IPS-11a (cell line): ENCODE data around the gene EEPD1.

Experiments
- H3K4me3 ChIP-seq: one replicate; pipeline ENCODE4 v1.5.1; 2013; ENCODE audit warnings: low read depth, low read length, control low read depth

EEPD1 gene

DNA sequence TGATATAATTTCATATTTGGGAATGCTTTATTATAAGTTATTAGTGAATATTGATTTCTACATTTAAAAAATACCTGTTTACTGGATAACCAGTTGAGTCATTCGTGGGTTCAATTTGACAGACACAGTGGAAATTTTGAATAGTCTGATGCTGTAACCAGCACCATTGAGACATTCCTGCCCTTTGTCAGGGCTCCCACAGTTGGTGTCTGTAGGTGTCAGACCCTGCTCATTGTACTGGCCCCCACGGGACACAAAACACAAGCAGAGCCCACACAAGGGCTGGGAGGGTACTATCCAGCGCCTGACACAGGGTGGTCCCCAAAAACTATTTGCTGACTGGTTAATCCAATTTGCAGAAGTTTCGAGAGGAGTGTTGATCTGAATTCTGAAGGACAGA lies 35.9 kb downstream of the EEPD1 start:
- H3K4me3 ChIP-seq: no peak overlapping the region

GRCh38 chr7:36190447-36191291 lies 37.6 kb downstream of the EEPD1 start:
- no peak overlapping the region for H3K4me3 ChIP-seq

GRCh38 chr7:36191292-36191920 lies 38.4 kb downstream of the EEPD1 start:
- no peak overlapping the region for H3K4me3 ChIP-seq

DNA sequence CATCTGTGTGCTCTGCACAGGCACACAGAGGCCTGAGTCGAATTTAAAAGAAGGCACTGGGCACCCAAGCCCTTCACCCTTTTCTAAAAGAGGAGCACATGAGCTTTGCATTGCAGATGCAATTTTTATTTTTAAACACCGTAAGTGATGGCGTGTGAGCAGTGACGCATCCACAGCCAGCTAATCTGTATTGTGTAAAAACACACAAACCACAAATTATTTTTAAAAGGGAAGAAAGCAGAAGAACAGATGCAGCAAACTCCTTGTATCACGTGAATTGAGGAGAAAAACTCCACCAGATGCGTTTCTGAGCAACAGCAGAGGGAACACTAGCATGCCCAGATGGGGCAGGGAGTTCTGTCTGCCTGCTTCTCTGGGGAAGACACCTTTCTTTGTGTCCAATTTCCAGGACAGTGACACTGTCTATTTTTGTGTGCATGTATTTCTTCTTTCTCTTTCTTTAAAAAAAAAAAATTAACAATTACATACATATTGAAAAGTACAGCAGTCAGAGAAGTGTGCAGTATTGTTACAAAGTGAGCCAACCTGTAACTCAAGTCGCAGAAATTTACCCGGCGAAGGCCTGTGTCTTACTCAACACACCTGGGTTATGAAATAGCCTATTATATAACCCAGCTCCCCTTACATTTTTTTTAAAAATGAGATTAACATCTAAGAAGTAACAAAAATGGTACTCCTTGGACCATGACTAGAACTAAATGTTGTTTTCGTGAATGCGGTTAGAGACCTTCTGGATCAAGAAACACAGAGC lies 39.2 kb downstream of the EEPD1 start:
- no peak overlapping the region for H3K4me3 ChIP-seq

GRCh38 chr7:36192877-36193276 lies 39.8 kb downstream of the EEPD1 start:
- H3K4me3 ChIP-seq: no peak overlapping the region

DNA sequence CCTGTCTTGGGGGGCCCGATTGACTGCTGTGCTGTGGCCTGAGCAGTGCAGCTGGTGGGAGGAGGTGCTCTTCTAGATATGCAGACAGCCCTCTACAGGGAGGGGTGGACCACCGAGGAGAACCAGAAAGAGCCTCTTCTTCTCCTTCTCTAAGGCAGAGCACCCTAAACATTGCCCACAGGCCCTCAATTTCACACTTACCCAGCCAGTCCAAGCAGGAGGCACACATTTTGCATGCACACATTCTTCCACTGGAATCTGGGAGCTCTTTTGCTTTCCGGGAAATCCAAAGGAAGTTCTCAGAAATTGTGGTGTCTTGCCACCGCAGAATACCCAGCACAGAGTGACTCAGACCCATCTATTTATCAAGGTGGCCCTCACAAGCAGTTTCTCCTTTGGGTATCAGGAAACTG lies 45.8 kb downstream of the EEPD1 start:
- H3K4me3 ChIP-seq: no peak overlapping the region

GRCh38 chr7:36199329-36199728 lies 46.3 kb downstream of the EEPD1 start:
- H3K4me3 ChIP-seq: no peak overlapping the region

DNA sequence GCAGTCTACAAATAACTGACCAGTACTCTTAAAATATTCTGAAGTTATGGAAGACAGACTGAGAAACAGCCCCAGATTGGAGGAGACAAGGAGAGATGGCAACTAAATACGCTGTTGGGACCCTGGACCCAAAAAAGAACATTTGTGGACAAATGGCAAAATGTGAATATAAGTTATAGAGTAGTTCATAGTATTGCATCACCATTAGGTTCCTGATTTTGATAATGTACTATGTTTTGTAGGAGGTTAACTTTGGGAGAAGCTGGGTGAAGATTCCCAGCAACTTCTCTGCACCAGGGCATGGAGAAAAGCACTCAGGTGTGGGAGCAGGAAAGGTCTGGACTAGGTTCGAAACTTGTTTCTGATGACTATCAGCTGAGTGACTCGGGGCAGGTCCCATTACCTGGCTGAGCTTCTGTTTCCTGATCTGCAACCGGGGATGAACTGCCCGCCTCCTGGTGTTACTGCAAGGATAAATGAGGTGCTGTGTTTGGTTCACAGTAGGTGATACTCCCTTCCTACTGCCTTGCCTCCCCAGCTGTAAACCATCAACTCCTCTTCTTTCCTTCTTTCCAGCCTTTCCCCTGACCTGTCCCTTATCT lies 48.2 kb downstream of the EEPD1 start:
- H3K4me3 ChIP-seq: no peak overlapping the region

DNA sequence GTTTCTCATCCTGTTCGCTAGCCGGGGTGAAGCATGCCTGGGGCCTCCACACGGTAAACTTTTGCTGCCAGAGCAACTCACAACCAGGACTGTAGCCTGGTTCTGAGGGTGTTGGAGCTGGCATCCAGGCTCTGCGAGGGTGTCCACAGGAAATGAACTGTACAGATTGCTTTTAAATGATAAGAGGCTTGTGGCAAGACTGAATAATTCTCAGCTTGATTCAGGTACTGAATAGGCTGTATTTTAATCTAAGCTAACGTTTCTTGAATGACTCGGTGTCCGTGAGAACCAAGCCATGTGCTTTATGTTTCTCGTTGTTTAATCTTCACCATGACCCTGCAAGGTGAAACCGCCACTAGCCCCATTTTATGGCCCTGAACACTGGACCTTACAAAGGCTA lies 49.3 kb downstream of the EEPD1 start:
- H3K4me3 ChIP-seq: no peak overlapping the region

- no peak overlapping the region for H3K4me3 ChIP-seq
These were observed 50.2 kb downstream of the EEPD1 start for GRCh38 chr7:36203071-36203790.

GRCh38 chr7:36204044-36204663 lies 51.1 kb downstream of the EEPD1 start:
- H3K4me3 ChIP-seq: no peak overlapping the region

DNA sequence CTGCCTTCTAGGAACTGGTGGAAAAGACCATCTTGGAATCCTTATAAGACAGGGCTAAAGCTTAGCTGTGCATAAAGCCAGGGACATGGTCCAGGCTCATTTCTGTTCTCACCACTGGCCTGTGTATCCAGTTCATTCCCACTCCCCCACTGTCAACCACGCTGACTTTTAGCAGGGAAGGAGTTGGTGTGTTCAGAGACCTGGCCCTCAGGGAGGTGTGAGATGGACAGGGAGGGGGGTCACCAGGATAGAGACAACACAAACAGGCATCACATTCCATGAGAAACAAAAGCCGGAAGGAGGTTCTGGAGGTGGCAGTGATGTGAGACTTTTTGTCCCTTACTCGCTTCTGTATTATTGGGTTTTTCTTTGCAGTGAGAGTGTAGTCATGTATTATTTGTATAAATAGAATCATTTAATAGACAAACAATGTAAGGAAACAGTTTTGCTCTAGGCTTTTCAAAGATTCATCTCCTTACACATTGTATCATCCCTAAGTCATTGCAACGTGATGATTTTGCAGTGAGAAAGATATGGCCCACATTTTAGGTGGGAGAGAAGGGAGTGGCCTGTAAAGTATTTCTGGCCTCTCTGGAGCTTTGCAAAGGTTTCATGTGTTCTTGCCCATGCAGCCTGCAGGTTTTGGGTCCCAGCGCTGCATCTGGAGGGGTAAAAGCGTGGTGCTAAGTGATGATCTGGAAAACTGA lies 52.0 kb downstream of the EEPD1 start:
- no peak overlapping the region for H3K4me3 ChIP-seq

DNA sequence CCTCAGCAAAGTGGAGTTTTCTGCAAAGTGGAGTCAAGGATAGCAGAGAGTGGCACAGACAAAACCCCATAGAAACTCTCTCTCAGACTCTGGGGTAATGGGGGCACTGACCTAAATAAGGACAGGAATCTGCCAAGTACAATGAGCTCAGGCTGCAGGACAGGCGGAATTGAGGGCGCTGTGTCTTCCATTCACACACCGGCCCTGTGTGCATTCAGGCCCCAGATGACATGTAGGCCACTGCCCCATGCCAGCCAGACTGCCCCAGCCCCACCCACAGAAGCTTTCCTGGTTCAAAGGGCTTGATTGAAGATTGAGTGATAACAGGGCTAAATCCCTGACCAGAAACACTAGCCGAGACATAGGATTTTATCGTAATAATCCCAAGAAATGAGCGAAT lies 52.7 kb downstream of the EEPD1 start:
- H3K4me3 ChIP-seq: no peak overlapping the region

DNA sequence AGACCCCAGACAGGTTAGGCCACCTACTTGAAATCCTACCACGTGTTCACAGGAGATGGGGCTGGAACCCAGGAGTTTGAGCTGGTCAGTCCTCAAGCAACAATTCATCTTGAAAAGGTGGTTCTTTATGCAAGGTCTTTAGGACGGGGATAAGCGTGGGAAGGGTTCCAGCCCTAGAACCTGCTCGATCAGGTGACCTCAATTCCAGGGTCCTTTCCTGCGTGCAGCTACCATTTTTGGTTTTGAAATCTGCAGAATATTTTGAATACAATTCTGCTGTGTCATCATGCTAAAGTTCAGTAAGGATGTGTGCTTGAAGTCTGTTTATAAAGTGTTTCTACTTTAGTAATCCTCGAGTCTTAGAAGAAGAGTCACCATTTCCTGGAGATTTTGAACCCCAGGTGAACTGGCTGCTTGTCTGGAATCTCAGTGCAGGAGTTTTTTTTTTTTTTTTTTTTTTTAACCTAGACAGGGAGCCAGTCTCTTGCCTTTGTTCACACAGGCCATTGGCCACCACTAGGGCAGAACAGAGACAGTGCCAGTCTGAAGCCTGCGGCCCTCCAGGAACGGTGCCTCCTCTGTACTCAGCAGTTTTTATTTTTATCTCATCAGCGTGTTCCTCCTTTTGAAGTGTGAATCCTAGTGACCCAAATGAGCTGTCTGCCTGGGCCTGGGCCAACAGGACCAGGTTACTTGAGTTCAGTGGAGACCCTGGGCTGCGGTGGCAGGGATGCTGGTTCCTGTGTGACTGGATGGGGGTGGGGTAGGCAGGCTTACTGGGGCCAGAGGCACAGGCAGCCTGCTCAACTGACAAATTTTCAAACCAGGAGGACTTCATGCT lies 54.6 kb downstream of the EEPD1 start:
- H3K4me3 ChIP-seq: no peak overlapping the region

GRCh38 chr7:36208426-36208825 lies 55.4 kb downstream of the EEPD1 start:
- no peak overlapping the region for H3K4me3 ChIP-seq

- H3K4me3 ChIP-seq: no peak overlapping the region
These were observed 56.2 kb downstream of the EEPD1 start for GRCh38 chr7:36208997-36209813.

DNA sequence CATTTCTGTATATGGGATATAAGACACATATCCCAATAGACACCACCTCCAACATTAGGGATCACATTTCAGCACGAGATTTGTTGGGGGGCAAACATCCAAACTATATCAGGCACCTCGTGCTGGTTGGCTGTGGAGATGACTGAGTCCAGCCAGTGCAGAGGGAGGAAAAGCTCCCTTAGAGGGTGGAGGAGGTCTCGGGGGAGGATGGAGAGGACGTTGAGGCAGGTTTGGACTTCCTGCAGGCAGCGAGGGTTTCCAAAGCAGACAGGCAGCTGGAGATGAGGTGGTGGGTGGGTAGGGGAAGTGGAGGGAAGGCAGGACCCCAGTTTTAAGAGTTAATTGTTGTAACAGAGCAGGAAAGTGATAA lies 56.7 kb downstream of the EEPD1 start:
- no peak overlapping the region for H3K4me3 ChIP-seq
